C4-2B (cell line): ENCODE data around the gene HAGH.

Experiments
- H3K27ac ChIP-seq: fragments of 450-650 bp; 2 replicates; pipeline ENCODE4 v1.5.1; 2017
- ZFX ChIP-seq: fragments of 450-650 bp; IDR thresholded peaks from 2 replicates; pipeline ENCODE4 v1.6.1; 2017
- TF ChIP-seq, protein P1 (sequence below): fragments of 450-650 bp; conservative IDR thresholded peaks from 2 replicates; pipeline ENCODE4 v1.5.1; 2017; ENCODE audit warnings: mild to moderate bottlenecking

Gene HAGH

DNA sequence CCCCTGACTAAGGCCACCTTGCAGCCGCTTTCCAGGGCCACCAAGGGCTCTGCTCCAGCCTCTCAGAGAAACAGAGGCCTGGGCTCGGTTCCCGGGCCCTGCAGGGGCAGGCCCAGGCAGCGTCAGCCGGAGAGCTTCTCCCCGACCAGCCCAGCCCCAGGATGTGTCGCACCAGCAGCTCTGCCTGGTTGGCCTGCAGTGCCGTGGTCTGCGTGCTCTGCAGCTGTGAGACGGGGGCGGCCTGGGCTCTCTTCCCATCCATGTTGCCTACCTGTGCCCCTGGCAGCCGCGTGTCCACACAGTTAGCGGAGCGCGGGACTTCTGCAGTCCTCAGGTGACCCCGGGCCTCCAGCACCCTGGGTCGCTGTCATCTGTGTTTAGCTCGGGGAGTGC lies 37.9 kb downstream of the HAGH start:
- no peak overlapping the region for H3K27ac ChIP-seq
- no peak for TF ChIP-seq ZFX
- TF ChIP-seq, protein P1, sequence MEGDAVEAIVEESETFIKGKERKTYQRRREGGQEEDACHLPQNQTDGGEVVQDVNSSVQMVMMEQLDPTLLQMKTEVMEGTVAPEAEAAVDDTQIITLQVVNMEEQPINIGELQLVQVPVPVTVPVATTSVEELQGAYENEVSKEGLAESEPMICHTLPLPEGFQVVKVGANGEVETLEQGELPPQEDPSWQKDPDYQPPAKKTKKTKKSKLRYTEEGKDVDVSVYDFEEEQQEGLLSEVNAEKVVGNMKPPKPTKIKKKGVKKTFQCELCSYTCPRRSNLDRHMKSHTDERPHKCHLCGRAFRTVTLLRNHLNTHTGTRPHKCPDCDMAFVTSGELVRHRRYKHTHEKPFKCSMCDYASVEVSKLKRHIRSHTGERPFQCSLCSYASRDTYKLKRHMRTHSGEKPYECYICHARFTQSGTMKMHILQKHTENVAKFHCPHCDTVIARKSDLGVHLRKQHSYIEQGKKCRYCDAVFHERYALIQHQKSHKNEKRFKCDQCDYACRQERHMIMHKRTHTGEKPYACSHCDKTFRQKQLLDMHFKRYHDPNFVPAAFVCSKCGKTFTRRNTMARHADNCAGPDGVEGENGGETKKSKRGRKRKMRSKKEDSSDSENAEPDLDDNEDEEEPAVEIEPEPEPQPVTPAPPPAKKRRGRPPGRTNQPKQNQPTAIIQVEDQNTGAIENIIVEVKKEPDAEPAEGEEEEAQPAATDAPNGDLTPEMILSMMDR = no peak

DNA sequence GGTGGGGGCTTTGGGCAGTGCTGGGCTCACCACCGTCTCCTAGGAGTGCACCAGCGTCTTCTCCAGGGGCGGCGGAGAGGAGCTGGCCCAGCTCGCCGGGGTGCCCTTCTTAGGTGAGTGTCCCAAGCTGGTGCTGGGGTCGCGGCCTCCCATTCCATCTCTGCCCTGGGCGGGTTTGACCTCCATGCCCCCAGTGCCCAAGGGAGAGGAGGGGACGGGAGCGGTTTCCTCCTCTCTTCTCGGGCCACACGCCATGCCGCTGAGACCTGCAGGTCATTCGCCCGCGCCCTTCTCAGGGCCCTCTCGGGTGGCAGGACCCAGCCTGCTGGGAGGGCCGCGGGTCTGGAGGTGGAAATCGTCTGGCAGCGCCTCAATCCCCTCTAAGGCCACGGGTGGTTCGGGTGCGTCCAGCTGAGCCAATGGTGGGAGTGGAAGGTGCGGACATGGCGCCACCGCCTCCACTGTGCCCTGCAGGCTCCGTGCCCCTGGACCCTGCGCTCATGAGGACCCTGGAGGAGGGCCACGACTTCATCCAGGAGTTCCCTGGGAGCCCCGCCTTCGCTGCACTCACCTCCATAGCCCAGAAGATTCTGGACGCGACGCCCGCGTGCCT lies 38.4 kb downstream of the HAGH start:
- no peak for TF ChIP-seq ZFX
- TF ChIP-seq, protein P1 = no peak
- H3K27ac ChIP-seq = no peak overlapping the region

DNA sequence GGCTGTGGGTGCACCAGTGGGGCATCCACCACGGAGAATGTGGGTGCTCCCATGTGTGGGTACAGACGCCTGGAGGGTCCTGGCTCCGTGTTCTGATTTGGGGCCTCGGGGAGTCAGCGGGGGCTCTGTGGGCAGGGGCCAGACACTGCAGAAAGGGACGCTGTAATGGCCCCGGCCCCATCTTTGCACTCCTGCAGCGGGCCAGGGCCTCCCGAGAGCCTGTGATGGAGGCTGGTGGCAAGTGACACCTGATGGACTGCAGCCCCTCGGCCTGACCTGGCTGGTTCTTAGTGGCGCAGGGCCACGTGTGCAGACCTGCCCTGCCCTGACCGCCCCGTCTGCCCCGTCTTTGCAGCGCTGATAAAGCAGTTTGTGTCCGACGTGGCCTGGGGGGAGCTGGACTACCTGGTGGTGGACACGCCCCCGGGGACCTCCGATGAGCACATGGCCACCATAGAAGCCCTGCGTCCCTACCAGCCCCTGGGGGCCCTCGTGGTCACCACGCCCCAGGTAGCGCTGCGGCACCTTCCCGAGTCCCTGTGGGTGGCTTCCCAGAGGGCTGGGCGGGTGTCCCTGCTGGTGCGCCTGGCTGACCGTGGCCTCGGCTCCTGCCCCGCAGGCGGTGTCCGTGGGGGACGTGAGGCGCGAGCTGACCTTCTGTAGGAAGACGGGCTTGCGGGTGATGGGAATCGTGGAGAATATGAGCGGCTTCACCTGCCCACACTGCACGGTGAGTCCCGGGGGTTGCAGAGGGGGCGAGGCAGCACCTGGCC lies 39.1 kb downstream of the HAGH start:
- H3K27ac ChIP-seq = no peak overlapping the region
- no peak for TF ChIP-seq ZFX
- TF ChIP-seq, protein P1 = no peak

GRCh38 chr16:1787056-1787321 lies 39.6 kb downstream of the HAGH start:
- H3K27ac ChIP-seq = no peak overlapping the region
- no peak for TF ChIP-seq ZFX
- TF ChIP-seq, protein P1 = no peak

GRCh38 chr16:1786242-1787055 lies 40.2 kb downstream of the HAGH start:
- no peak overlapping the region for H3K27ac ChIP-seq
- TF ChIP-seq ZFX = no peak
- TF ChIP-seq, protein P1 = no peak

DNA sequence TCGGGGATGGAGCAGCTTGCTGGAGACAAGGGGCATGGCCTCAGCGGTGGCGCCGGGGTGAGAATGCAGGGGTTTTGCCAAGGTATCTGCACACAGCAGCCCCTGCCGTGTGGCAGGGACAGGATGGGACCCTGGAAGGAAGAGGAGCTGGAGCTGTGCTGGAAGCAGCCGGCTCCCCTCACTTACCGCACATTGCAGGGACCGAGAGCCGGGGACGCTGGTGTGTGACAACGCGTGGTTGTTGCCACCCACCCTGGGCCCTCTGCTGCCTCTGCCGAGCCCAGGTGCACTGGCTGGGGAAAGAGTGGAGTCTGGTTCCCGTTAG lies 40.8 kb downstream of the HAGH start:
- TF ChIP-seq ZFX = no peak
- TF ChIP-seq, protein P1 = no peak

More for the DNA sequence above, 40.8 kb downstream of the HAGH start:
- H3K27ac ChIP-seq = no peak overlapping the region
